ENCODE results near the gene ESRRA.

ESRRA gene

GRCh38 chr11:64352099-64352994 is 47.0 kb downstream of the ESRRA start:
- DNase-seq = no peak

GRCh38 chr11:64352995-64353714 is 47.8 kb downstream of the ESRRA start:
- DNase-seq = no peak

GRCh38 chr11:64353715-64354506 is 48.6 kb downstream of the ESRRA start:
- DNase-seq = no peak

- DNase-seq = peak; percentile 70 to 75
These were observed 50.0 kb downstream of the ESRRA start for GRCh38 chr11:64355078-64355940.

- peak; percentile 73 to 74 for DNase-seq
These were observed 51.4 kb downstream of the ESRRA start for GRCh38 chr11:64356498-64357411.

GRCh38 chr11:64357446-64357845 is 52.1 kb downstream of the ESRRA start:
- DNase-seq = no peak

- DNase-seq = peak; percentile 82 to 84
These were observed 52.7 kb downstream of the ESRRA start for GRCh38 chr11:64357904-64358535.

GRCh38 chr11:64358536-64358906 is 53.2 kb downstream of the ESRRA start:
- no peak for DNase-seq

GRCh38 chr11:64358907-64359711 is 53.8 kb downstream of the ESRRA start, which contains the start of gene RPS6KA4:
Gene RPS6KA4 (plus strand): TSS chr11:64359162. CDS start chr11:64359236, 74 bp downstream.
- DNase-seq = peak; percentile 67 to 80

GRCh38 chr11:64359712-64360445 is 54.6 kb downstream of the ESRRA start:
- peak; percentile 54 to 64 for DNase-seq

- peak in 1 of 2 experiments; percentile 41 for DNase-seq
These were observed 55.2 kb downstream of the ESRRA start for GRCh38 chr11:64360448-64360921.

- no peak for DNase-seq
These were observed 56.3 kb downstream of the ESRRA start for GRCh38 chr11:64361659-64362058.

GRCh38 chr11:64362339-64362738 is 57.0 kb downstream of the ESRRA start:
- DNase-seq = no peak

- DNase-seq = no peak
These were observed 59.1 kb downstream of the ESRRA start for GRCh38 chr11:64364435-64364834.

- DNase-seq = no peak
These were observed 59.6 kb downstream of the ESRRA start for GRCh38 chr11:64364911-64365310.
